Activated T-helper 2 cell treated with anti-CD3 and anti-CD28 coated beads, Interferon-gamma antibody, Interleukin-2, Interleukin-4, amounts not matched to agents 10 μg/mL and 5 μg/mL and 100 μg/mL, durations not matched to agents 14 hours and 24 hours and 36 hours (primary cell): ENCODE measurements around the gene UBQLN2. TPM values are rescaled to one million over a fixed set of nuclear protein-coding genes. Genes with fewer than 3 reads are reported as not detected.
"Not testable (repeated sequence)": the region's sequence is repeated elsewhere in the genome, so short reads cannot be mapped to it uniquely, and the experiment has no call there.

Experiments
- DNase-seq: peaks from one replicate; pipeline ENCODE4 v3.0.0; 2021; ENCODE audit warnings: low spot score
- H3K27ac Mint-ChIP-seq: one replicate; pipeline ENCODE4 v1.8.0; 2021; ENCODE audit warnings: mixed read lengths
- H3K27me3 Mint-ChIP-seq: one replicate; pipeline ENCODE4 v1.8.0; 2021; ENCODE audit warnings: low read depth, mixed read lengths
- H3K36me3 Mint-ChIP-seq: one replicate; pipeline ENCODE4 v1.8.0; 2021; ENCODE audit warnings: low read depth, mixed read lengths
- H3K4me1 Mint-ChIP-seq: one replicate; pipeline ENCODE4 v1.8.0; 2021; ENCODE audit warnings: low read depth, mixed read lengths
- H3K4me3 Mint-ChIP-seq: one replicate; pipeline ENCODE4 v1.8.0; 2021; ENCODE audit warnings: low read depth, mild to moderate bottlenecking, moderate library complexity, mixed read lengths
- H3K9me3 Mint-ChIP-seq: one replicate; pipeline ENCODE4 v1.8.0; 2021; ENCODE audit warnings: mixed read lengths
- intact Hi-C: fragments of 100-400 bp; cut with micrococcal nuclease; formaldehyde crosslinking; loops from one replicate; pipeline ENCODE4 v1.15.1; 2023
- total RNA-seq: library from RNA; stranded (reverse); gene quantifications from 2 replicates; pipeline ENCODE4 v1.2.3, GENCODE V29; 2022

The UBQLN2 gene
- total RNA-seq, 1 donor from 2014 or later, result 37.6 TPM

DNA sequence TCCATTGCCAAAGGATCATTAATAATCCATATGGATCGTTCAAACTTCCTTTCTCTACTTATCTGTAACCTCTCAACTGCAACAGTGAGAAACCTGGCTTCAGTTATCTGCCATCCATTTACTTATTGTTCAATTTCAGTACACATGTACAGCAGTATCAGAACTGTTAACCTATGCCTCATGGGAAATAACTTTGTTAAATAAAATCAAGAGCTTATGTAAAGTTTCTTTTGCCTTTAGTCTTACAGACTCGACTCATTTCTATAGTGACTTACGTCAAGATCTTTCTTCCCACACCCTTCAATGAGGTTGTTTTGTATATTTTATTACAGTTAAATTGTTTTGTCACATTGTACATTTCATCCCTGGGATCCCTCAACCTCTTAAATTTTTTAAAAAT, 11.4 kb downstream of the UBQLN2 start:
- no peak for DNase-seq
- intact Hi-C loops, result no loop called here
- Mint-ChIP-seq H3K4me1 (peaks cover 36% of the 10 kb centered on the region), H3K4me3 (no peak overlapping the region), H3K27me3 (no peaks in the 10 kb centered on the region), H3K9me3 (peaks cover 14% of the 10 kb centered on the region), H3K36me3 (peaks cover 54% of the 10 kb centered on the region), H3K27ac (peak overlapping the region; percentile 11)

DNA sequence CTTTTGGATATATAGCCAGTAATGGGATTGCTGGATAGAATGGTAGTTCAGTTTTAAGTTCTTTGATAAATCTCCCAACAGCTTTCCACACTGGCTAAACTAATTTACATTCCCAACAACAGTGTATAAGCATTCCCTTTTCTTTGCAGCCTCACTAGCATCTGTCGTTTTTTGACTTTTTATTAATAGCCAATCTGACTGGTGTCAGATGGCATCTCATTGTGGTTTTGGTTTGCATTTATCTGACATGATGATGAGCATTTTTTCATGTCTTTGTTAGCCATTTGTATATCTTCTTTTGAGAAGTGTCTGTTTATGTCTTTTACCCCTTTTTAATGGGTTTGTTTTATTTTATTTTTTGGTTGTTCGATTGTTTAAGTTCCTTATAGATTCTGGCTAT, 13.3 kb downstream of the UBQLN2 start:
- Mint-ChIP-seq H3K9me3 (peaks cover 26% of the 10 kb centered on the region), H3K27ac (no peak overlapping the region), H3K4me3 (no peak overlapping the region), H3K36me3 (peaks cover 63% of the 10 kb centered on the region), H3K27me3 (no peaks in the 10 kb centered on the region), H3K4me1 (peaks cover 29% of the 10 kb centered on the region)
- intact Hi-C loops, result no loop called here
- DNase-seq, result no peak

DNA sequence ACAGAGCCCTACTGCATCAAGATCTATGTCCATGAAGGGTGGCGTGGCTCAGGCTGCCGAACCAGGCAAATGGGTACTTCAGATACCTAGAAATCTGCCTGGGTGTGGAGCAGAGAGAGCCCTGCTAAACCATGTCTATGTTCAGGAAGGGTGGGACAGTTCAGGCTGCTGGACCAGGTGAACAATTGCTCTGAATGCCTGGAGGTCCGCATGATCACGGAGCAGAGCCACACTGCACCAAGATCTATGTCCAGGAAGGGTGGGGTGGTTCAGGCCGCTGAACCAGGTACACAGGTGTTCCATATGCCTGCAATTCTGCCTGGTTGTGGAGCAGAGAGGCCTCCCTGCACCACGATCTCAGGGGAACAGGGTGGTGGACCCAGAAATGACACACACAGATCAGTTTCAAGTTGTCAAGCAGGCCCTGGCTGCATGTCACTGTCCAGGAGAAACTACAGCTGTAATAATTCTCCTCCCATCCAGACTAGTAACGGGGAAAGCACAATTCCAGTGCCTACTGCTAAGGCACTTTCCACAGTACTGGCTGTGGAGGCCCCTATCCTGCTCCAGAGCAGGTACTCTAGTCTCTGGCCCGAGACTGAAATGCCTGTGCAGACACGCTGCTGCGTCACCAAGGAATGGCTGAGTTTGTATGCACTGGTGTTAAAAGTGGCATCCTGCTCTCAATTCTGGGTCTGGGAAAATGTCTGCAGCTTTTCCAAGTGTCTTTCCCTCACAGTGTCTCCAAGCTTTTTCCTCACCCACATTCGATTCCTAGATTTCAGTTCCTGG, 25.2 kb downstream of the UBQLN2 start:
- Mint-ChIP-seq H3K4me1 (no peaks in the 10 kb centered on the region), H3K9me3 (peaks cover 21% of the 10 kb centered on the region), H3K36me3 (peaks cover 31% of the 10 kb centered on the region), H3K27ac (no peak overlapping the region), H3K4me3 (no peak overlapping the region), H3K27me3 (no peaks in the 10 kb centered on the region)
- intact Hi-C loops, result no loop called here
- no peak for DNase-seq

DNA sequence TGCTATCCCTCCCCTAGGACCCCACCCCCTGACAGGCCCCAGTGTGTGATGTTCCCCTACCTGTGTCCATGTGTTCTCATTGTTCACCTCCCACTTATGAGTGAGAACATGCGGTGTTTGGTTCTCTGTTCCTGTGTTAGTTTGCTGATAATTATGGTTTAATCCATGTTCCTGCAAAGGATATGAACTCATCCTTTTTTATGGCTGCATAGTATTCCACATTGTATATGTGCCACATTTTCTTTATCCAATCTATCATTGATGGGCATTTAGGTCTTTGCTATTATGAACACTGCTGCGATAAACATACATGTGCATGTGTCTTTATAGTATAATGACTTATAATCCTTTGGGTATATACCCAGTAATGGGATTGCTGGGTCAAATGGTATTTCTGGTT, 28.4 kb downstream of the UBQLN2 start:
- Mint-ChIP-seq H3K36me3 (peaks cover 43% of the 10 kb centered on the region), H3K9me3 (peaks cover 25% of the 10 kb centered on the region), H3K4me1 (peaks cover 12% of the 10 kb centered on the region)
- H3K27ac Mint-ChIP-seq, intact Hi-C loops, H3K4me3 Mint-ChIP-seq, H3K27me3 Mint-ChIP-seq, DNase-seq: not testable (repeated sequence)

DNA sequence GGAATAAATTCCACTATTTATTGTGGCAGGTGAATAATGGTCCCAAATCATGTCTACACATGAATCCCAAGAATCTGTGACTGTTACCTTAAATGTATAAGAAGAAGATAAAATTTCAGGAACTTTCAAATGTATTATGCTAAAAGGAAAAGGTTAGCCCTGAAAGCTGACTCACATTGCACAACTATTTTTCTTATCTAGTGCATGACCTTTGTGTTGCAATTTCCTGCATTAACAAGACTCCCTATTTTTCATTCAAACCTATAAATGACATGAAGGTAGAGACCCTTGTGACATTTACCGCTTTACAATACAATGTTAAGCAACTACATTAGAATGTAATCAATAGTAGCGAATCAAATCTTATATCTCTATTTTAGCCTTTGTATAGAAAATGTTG, 36.7 kb downstream of the UBQLN2 start:
- intact Hi-C loops, result no loop called here
- Mint-ChIP-seq H3K27me3 (no peaks in the 10 kb centered on the region), H3K27ac (no peak overlapping the region)

DNA sequence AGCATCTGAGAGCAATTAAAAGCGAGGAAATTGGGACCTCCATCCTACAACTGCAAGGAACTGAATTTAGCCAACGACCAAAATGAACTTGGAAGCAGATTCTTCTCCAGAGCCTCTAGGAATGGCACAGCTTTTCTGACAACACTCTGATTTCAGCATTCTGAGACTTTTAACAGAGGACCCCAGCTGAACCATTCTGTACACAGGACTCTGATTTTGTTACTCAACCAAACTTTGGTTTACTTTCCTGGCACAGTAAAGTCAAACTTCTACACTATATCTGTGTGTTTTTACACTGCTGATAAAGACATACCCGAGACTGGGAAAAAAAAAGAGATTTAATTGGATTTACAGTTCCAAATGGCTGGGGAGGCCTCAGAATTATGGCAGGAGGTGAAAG, 37.6 kb downstream of the UBQLN2 start:
- intact Hi-C loops, result no loop called here
- Mint-ChIP-seq H3K27ac (no peak overlapping the region), H3K4me1 (peaks cover under 1% of the 10 kb centered on the region), H3K27me3 (no peaks in the 10 kb centered on the region), H3K36me3 (peaks cover 18% of the 10 kb centered on the region), H3K9me3 (peaks cover 14% of the 10 kb centered on the region), H3K4me3 (no peak overlapping the region)
- DNase-seq, result no peak

More for the DNA sequence above, 36.7 kb downstream of the UBQLN2 start:
- no peak for DNase-seq
- Mint-ChIP-seq H3K9me3 (peaks cover 17% of the 10 kb centered on the region), H3K36me3 (peaks cover 23% of the 10 kb centered on the region), H3K4me1 (peaks cover 6% of the 10 kb centered on the region), H3K4me3 (no peak overlapping the region)

DNA sequence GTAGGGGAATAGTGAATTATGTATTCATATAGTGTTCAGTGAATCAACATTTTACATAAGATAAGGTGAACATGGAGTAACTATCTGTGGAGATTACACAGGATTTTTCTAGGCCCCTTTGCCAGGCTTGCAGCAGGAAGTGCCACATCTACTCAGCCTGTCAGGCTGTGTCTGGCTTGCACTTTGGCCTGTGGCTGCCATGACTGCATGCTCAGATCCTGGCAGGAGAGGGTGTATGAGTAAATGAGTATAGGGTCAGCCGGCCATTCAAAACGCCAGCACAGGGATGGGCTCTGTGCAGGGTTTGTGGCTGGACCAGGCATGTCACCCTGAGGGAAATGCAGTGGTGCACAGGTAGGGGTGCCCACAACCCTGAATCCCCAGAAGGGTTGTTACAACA, 51.9 kb downstream of the UBQLN2 start:
- peaks cover 2% of the 10 kb centered on the region for H3K4me1 Mint-ChIP-seq
- no peak for DNase-seq
- H3K4me3 Mint-ChIP-seq, result no peak overlapping the region
- intact Hi-C loops, result no loop called here
- no peak overlapping the region for H3K27ac Mint-ChIP-seq
- H3K27me3 Mint-ChIP-seq, result no peaks in the 10 kb centered on the region
- H3K9me3 Mint-ChIP-seq, result no peaks in the 10 kb centered on the region
- no peaks in the 10 kb centered on the region for H3K36me3 Mint-ChIP-seq

Other genes with a start within 250 kb of the UBQLN2 start
- 33.9 and 36.5 TPM in 2 replicates for gene NBDY, start 165.6 kb downstream of the UBQLN2 start, total RNA-seq